Measurements from ENCODE around the gene DTD1. TPM values are rescaled to one million over a fixed set of nuclear protein-coding genes. Genes with fewer than 3 reads are reported as not detected.

The DTD1 gene
- total RNA-seq, 3 donors from 2014 or later: 10.9 to 18.1 (median 14.1) TPM

GRCh38 chr20:18662279-18663040 lies 74.6 kb downstream of the DTD1 start:
- no peaks in the 10 kb centered on the region for H3K9me3 ChIP-seq
- no peak for TF ChIP-seq CTCF (IDR thresholded peaks at IDR 0.05)

GRCh38 chr20:18663932-18664331 lies 76.1 kb downstream of the DTD1 start:
- no peaks in the 10 kb centered on the region for H3K36me3 ChIP-seq (ENCODE audit: low read depth)
- no peak for TF ChIP-seq CTCF (IDR thresholded peaks at IDR 0.05)
- intact Hi-C loops (cut with DNase I, micrococcal nuclease): no loop called here
- H3K4me1 ChIP-seq (ENCODE audit: low read depth): no peaks in the 10 kb centered on the region
- no peak for ATAC-seq
- H3K9me3 ChIP-seq: no peaks in the 10 kb centered on the region
- no peak for DNase-seq
- H3K4me3 ChIP-seq: no peak overlapping the region

More at GRCh38 chr20:18662279-18663040, 74.6 kb downstream of the DTD1 start:
- DNase-seq: no peak
- Histone ChIP-seq H3K4me3 (no peak overlapping the region), H3K36me3 (ENCODE audit: low read depth) (no peaks in the 10 kb centered on the region), H3K4me1 (ENCODE audit: low read depth) (no peaks in the 10 kb centered on the region)
- intact Hi-C loops (cut with DNase I, micrococcal nuclease): no loop called here
- no peak for ATAC-seq

- H3K4me1 ChIP-seq (ENCODE audit: low read depth): no peaks in the 10 kb centered on the region
- DNase-seq: no peak
- no peaks in the 10 kb centered on the region for H3K36me3 ChIP-seq (ENCODE audit: low read depth)
- H3K4me3 ChIP-seq: no peak overlapping the region
- H3K9me3 ChIP-seq: no peaks in the 10 kb centered on the region
- ATAC-seq: no peak
- TF ChIP-seq CTCF (IDR thresholded peaks at IDR 0.05): no peak
- intact Hi-C loops (cut with DNase I, micrococcal nuclease): no loop called here
Measured at GRCh38 chr20:18665135-18665534, 77.3 kb downstream of the DTD1 start.

GRCh38 chr20:18666803-18667415 lies 79.1 kb downstream of the DTD1 start:
- no peak overlapping the region for H3K4me3 ChIP-seq
- H3K4me1 ChIP-seq (ENCODE audit: low read depth): no peaks in the 10 kb centered on the region
- intact Hi-C loops (cut with DNase I, micrococcal nuclease): no loop called here
- no peaks in the 10 kb centered on the region for H3K9me3 ChIP-seq
- ATAC-seq (no peak), DNase-seq (no peak)
- TF ChIP-seq CTCF (IDR thresholded peaks at IDR 0.05): no peak
- no peaks in the 10 kb centered on the region for H3K36me3 ChIP-seq (ENCODE audit: low read depth)

- no peak for DNase-seq
- H3K4me1 ChIP-seq (ENCODE audit: low read depth): no peaks in the 10 kb centered on the region
- no peak overlapping the region for H3K4me3 ChIP-seq
- TF ChIP-seq CTCF (IDR thresholded peaks at IDR 0.05): no peak
- no peaks in the 10 kb centered on the region for H3K9me3 ChIP-seq
- intact Hi-C loops (cut with DNase I, micrococcal nuclease): no loop called here
- ATAC-seq: no peak
- no peaks in the 10 kb centered on the region for H3K36me3 ChIP-seq (ENCODE audit: low read depth)
Measured at GRCh38 chr20:18669241-18670019, 81.6 kb downstream of the DTD1 start.

Measured in mucosa of descending colon (tissue), 3 donors.